Lower lobe of right lung (tissue), 2 donors: ENCODE measurements around the gene TRIP12. TPM values are rescaled to one million over a fixed set of nuclear protein-coding genes. Genes with fewer than 3 reads are reported as not detected.

Source experiments
- ATAC-seq, 2 donors: fragments of 200-7000 bp; cut with Tn5 transposase; one replicate each; pipeline ENCODE4 v1.9.1; 2020 to 2022; ENCODE audit warnings: mild to moderate bottlenecking in 2 of 2, moderate library complexity in 2 of 2
- DNase-seq: peaks from one replicate; pipeline ENCODE4 v3.0.0-alpha.2; 2020
- H3K27ac ChIP-seq: fragments of 200-600 bp; one replicate; pipeline ENCODE4 v1.8.0; 2022
- H3K27me3 ChIP-seq: fragments of 200-600 bp; one replicate; pipeline ENCODE4 v1.8.0; 2022; ENCODE audit warnings: low read depth
- H3K36me3 ChIP-seq: fragments of 200-600 bp; one replicate; pipeline ENCODE4 v1.8.0; 2022; ENCODE audit warnings: mild to moderate bottlenecking
- H3K4me1 ChIP-seq: fragments of 200-600 bp; one replicate; pipeline ENCODE4 v1.8.0; 2022
- H3K4me3 ChIP-seq: fragments of 200-600 bp; one replicate; pipeline ENCODE4 v1.8.0; 2022; ENCODE audit warnings: mild to moderate bottlenecking
- H3K9me3 ChIP-seq: fragments of 200-600 bp; one replicate; pipeline ENCODE4 v1.8.0; 2022
- intact Hi-C: fragments of 100-400 bp; cut with DNase I; formaldehyde crosslinking; loops from one replicate; pipeline ENCODE4 v1.11.0; 2022
- total RNA-seq: library from RNA; stranded (reverse); fragmentation: NEBNext Ultra II Directional; extraction: Animal tissue kit (Norgen Biotek cat#: 25700); gene quantifications from one replicate; pipeline ENCODE4 v1.2.1, GENCODE V29; 2021
- TF ChIP-seq, protein P1 (sequence below): fragments of 200-600 bp; IDR thresholded peaks from one replicate; pipeline ENCODE4 v1.8.0; 2022; ENCODE audit warnings: antibody characterized with exemption, mild to moderate bottlenecking
- donor health status: DM: no; HTN: yes; CAD: no; lungs with severe emphysema.

TRIP12 gene
- total RNA-seq, 1 donor from 2014 or later: 229 TPM

DNA sequence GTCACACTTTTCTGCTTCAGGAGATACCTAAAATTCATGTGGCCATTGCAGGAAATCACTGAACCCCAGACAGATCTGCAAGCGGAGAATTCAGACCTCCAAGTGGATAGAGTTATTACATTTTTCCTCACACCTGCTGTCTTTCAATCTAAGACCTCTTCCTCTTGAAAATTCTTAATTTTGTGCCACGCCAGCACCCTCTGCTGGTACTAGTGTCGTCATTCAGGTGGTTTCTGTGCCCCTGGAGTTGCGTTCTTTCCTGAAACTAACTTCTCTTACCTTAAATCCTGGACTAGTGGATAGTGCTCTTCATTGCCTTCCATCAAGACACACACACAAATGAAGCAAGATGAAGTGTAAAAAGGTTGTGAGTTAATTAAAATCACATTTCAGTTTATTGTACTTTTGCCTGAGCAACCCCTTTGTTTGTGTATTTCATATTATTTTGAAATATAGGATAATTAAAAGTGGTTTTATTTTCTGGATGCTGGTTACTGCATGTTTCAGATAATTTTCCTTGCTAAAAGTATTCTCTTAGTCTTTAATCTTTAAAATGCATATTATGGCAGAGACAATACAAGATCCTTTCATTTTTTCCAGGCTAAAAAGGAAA, 205.8 kb downstream of the TRIP12 start:
- H3K27me3 ChIP-seq: peaks cover 69% of the 10 kb centered on the region

DNA sequence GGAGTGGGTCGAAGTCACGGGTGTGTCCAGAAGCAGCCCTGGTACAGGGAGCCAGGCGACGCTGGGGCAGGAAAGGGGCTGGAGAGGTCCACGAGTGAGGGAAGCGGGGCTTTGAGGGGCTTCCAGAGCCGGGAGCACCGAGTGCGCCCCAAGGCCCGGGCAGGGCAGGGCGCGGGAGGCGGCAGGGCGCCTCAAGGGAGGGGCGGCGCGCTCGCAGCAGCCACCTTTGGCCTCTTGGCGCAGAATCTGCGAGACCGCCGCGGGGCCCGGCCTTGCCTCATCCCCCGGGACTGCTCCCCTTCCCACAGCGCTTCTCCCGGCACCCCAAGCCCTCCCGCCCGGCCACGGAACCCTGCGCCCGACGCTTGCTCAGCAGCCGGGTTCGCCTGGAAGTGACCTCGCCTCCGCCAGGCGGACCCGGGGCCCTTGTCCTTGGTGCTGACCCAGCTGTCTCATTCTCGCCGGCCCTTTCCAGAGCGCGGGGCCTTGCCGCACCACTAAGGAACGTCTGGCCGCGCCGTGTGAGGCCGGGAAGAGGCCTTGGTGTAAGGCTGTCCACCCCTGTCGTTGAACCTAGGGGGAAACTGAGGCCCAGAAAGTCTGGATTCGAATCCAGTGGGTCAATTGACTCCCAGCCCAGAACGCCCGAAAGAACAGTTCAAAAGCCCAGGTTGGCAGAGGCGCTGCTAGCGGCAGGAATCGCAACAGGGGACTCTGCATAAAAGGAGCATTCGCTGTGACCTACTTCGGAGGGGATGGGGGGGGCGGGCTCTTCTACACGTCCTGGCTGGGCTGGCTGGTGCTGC, 206.9 kb downstream of the TRIP12 start:
- Histone ChIP-seq H3K36me3 (no peaks in the 10 kb centered on the region), H3K4me3 (peak overlapping the region; percentile 47), H3K27me3 (peaks cover 69% of the 10 kb centered on the region), H3K9me3 (no peaks in the 10 kb centered on the region), H3K27ac (no peak overlapping the region), H3K4me1 (peaks cover 18% of the 10 kb centered on the region)
- TF ChIP-seq, protein P1, sequence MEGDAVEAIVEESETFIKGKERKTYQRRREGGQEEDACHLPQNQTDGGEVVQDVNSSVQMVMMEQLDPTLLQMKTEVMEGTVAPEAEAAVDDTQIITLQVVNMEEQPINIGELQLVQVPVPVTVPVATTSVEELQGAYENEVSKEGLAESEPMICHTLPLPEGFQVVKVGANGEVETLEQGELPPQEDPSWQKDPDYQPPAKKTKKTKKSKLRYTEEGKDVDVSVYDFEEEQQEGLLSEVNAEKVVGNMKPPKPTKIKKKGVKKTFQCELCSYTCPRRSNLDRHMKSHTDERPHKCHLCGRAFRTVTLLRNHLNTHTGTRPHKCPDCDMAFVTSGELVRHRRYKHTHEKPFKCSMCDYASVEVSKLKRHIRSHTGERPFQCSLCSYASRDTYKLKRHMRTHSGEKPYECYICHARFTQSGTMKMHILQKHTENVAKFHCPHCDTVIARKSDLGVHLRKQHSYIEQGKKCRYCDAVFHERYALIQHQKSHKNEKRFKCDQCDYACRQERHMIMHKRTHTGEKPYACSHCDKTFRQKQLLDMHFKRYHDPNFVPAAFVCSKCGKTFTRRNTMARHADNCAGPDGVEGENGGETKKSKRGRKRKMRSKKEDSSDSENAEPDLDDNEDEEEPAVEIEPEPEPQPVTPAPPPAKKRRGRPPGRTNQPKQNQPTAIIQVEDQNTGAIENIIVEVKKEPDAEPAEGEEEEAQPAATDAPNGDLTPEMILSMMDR: no peak
- ATAC-seq: peak; percentile 89 to 90
- peak; percentile 68 for DNase-seq
- intact Hi-C loops: no loop called here

More for the DNA sequence above, 205.8 kb downstream of the TRIP12 start:
- TF ChIP-seq, protein P1: peak; percentile 18
- no peak for ATAC-seq
- Histone ChIP-seq H3K27ac (no peak overlapping the region), H3K9me3 (no peaks in the 10 kb centered on the region), H3K4me3 (no peak overlapping the region), H3K36me3 (no peaks in the 10 kb centered on the region), H3K4me1 (peaks cover 18% of the 10 kb centered on the region)
- intact Hi-C loops: no loop called here
- DNase-seq: no peak

DNA sequence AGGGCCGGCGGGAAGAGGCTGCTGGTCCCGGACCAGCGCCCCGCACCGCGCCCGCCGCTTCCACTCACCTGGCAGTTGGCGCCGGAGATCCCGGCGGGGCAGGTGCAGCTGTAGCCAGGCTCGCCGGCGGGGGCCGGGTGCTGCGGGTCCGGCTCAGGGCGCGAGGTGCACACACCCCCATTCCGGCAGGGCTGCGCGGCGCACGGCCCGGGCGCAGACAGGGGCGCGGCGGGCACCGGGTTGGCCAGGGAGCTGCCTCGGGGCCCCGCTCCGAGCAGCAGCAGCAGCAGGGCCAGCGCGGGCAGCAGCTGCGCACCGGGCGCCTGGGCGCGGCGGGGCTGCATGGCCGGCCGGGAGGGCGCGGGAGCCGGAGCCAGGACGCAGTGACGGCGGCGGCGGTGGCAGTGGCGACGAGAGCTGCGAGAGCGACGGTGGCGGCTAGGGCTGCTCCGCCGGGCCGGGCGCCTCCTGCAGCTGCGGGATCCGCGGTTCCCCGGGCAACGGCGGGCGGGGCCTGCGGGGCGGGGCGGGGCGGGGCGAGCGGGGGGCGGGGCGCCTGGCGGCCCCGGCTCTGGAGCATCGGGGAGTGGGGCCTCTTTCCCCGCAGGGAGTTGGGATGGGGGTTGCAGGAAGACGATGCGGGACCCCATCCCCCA, 207.6 kb downstream of the TRIP12 start, which contains the start of gene DNER:
TSS of gene DNER (minus strand) at position 476 of the 656 bp plus-strand sequence. CDS start at position 344, 132 bp downstream.
- DNase-seq: peak; percentile 48
- no peaks in the 10 kb centered on the region for H3K36me3 ChIP-seq
- peak; percentile 56 to 72 for ATAC-seq
- H3K4me3 ChIP-seq: peak within 1 kb of the TSS; percentile 47
- intact Hi-C loops: no loop called here
- TF ChIP-seq, protein P1: no peak
- H3K9me3 ChIP-seq: no peaks in the 10 kb centered on the region
- no peak within 1 kb of the TSS for H3K27ac ChIP-seq
- peaks cover 69% of the 10 kb centered on the region for H3K27me3 ChIP-seq
- peaks cover 18% of the 10 kb centered on the region for H3K4me1 ChIP-seq

Other genes with a start within 250 kb of the TRIP12 start
- gene DNER, start 207.5 kb downstream of the TRIP12 start, total RNA-seq: 1.2 TPM
- 3.3 TPM for gene FBXO36, start 494 bp upstream of the TRIP12 start, total RNA-seq
- 2.2 TPM for gene SLC16A14, start 146.9 kb upstream of the TRIP12 start, total RNA-seq